ENCODE results near the gene AP3S1.

The AP3S1 gene

DNA sequence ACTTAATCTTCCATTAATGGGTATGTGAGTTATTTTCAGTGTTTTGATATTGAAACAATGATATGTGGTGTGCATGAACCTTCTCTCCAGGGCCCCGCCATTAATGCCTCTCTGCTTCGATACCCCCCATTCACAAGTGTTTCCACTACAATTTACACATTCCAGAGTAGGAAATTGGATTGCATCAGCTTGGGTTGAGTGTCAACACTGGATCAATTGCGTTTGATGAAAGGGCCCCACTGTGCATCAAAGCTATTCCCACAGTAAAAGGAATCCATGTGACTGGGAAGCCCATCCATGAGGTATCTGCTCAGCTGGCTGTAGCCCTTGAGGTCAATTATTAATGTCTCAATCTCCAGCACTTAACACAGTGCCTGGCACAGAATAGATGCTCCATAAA is 102.8 kb downstream of the AP3S1 start:
- no peak for DNase-seq

DNA sequence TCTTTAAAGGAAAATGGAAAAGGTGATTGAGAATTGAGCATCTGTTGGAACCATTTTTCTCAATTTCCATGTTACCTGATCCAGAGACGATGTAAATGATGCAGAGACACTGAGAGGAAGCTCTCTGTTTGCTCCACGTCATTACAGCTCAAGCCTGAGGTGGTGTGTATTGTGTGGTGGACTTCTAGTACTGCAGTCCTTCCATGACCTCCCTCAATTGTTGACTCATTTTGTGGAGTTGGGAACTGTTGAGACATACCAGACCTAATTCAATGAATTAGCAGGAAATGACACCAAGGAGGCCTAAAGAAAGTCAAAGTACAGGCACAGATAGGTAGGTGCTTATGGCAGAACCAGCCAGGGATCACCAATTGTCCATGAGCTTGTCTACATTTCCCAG is 104.9 kb downstream of the AP3S1 start:
- no peak for DNase-seq

DNA sequence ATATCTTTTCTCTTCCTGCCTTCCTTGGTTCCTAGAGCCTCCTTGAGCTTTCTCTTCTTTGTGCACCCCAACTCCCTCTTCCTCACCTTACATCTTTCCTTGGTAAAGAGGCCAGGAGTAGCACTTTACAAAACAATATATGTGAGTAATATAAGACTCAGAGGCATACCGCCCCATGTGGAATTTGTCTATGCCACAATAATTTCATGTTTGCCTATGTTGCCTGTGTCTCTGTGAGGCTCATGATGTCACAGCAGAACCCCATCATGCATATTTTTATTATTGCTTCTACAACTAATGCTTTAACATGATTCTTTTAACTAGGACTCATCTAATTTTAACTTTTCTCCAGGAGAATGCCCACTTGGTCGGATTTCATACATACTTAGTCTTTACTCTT is 105.5 kb downstream of the AP3S1 start:
- no peak for DNase-seq

DNA sequence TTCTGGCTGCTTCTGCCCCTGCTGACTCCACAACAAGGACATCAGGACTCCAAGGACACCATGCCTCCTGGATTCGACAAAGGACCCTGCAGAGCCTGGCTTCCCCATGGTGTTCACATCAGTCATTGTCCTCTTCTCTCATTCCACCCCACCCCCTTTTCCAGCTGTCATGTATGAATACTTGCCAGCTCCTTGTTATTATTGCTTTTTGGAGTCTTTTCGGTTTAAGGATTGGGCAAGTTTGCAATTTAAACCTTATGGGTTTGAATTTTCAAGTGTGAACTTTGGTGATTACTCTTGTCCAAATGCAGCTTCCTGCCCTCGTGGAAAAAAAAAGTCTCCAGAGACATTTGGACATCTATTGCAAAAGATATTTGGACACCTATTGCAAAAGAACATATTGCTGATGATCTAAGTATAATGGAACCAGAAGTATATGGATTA is 106.4 kb downstream of the AP3S1 start:
- DNase-seq = no peak

DNA sequence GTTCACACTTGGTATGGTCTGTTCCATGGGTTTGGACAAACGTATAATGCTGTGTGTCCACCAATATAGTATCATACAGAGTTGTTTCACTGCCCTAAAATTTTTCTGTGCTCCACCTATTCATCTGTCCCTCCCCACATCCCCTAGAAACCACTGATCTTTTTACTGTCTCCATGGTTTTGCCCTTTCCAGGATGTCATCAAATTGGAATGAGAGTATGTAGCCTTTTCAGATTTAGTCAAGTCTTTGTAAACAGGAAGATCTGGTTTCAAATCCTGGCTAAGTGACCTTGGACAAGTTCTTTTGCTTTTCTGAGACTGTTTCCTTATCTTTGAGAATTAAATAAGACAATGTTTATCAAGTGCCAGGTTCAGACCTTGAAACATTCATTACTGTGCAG is 107.4 kb downstream of the AP3S1 start:
- DNase-seq = no peak

DNA sequence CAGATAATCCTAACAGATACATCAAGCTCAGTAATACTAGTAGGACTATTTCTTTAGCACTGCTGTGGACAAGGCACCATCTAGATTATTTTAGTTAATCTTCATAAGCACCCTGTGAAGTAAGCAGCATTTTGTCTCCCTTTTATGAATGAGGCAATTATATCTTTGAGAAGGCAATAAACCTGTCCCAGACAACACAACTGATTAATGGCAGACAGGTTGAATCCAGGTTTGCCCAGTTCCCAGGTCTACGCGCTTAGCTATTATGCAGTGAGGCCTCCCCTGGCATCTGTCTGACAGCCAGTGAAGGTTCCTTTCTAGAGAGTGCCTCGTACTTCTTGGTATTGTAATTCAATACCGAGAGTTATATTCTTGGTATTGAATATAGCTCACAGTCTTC is 110.9 kb downstream of the AP3S1 start:
- no peak for DNase-seq

DNA sequence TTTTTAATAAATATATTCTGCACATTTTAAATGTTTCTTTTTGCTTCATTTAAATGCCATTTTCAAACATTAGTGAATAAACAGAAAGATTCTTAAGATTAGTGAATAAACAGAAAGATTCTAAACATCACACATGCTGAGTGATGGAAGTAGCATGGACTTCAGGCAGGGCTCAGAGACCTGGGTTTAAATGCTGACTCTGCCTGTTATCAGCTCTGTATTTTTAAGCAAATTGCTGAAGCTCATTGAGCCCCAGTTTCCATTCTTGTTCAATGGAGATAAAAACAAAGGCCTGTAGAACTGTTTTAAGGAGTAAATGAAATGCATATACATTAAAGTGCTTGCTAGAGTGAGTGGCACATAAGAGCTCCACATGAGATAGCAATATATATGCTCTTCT is 112.4 kb downstream of the AP3S1 start:
- DNase-seq = no peak

DNA sequence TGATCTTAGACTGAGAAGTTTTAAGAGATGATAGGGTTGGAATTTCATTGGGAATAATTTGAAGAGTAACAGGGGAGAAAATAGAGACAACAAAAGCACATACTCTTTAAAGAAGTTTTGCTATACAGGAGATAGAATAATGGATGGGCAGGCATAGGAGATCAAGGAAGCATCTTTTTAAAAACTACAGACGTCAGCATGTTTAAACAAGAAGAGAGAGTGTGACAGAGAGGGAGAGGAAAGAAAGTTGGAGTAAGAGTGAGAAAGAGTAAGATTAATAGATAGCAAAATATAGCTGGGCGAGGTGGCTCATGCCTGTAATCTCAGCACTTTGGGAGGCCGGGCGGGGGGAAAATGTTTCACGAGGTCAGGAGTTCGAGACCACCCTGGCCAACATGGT is 115.2 kb downstream of the AP3S1 start:
- DNase-seq = no peak

DNA sequence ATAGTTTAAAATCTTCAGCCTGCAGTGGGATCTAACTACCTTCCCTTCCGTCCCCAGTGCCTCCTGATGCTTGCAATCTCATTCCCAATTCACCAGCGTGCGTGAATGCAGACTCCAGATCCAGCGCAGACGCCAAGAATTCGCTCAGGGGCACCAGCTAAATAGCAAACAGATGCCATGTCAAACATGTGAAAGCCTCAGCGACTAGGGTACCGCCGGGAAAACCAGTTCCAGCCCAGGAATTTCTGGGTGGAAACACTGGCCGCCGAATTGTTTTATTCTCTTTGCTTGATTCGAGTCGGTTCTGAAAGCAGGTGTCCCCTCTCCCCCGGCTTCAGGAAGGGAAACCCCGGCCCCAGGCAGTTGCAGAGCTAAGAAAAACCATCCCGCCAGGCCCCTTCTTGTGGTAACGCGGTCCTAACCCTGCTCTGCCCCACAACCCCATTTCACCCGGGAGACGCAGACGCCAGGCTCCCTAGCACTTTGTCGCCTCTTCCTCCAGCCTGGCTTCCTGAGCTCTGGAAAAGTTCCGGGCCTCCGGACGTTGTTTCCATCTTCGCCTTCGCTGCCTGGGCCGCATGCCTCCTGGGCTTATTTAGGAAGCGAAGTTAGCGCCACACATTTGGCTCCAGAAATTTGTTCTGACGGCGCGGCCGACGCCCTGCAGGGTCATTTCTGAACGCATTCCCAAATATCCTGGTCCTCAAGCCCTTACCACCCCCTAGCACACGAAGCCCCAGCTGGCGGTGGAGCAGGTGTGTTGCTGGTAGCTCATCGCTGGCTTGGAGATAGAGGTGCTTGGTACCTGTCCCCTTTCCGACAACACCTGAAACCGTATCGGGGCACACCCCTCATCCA is 119.9 kb downstream of the AP3S1 start:
- no peak for DNase-seq

DNA sequence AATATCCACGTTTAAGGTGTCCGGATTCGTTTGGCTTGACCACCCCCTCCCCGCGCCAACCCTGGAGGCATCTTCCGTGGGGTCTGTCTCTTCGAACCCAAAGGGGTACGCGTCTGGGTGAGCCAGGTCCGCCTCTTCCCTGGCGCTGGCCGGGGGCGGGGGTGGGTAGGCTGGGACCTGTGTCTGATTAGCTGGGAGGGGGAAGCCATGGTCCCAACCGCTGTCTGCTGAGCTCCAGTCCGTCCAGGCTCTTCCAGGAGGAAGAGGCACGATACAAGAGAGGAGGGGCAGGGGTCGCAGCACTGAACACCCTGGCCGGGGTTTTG is 120.5 kb downstream of the AP3S1 start, which contains the start of gene LVRN:
Gene LVRN, plus strand, starts transcription at position 237 of the 326 bp plus-strand sequence. CDS start 143 bp downstream, outside the sequence.
- DNase-seq = no peak

DNA sequence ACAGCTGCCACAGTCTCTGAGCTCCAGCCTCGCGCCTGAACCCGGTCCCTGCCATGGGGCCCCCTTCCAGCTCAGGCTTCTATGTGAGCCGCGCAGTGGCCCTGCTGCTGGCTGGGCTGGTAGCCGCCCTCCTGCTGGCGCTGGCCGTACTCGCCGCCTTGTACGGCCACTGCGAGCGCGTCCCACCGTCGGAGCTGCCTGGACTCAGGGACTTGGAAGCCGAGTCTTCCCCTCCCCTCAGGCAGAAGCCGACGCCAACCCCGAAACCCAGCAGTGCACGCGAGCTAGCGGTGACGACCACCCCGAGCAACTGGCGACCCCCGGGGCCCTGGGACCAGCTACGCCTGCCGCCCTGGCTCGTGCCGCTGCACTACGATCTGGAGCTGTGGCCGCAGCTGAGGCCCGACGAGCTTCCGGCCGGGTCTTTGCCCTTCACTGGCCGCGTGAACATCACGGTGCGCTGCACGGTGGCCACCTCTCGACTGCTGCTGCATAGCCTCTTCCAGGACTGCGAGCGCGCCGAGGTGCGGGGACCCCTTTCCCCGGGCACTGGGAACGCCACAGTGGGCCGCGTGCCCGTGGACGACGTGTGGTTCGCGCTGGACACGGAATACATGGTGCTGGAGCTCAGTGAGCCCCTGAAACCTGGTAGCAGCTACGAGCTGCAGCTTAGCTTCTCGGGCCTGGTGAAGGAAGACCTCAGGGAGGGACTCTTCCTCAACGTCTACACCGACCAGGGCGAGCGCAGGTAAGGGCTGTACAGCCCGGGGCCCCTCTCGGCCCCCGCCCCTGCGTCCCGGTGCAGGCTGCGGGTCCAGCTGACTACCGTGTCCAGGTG is 121.0 kb downstream of the AP3S1 start:
- DNase-seq = no peak

DNA sequence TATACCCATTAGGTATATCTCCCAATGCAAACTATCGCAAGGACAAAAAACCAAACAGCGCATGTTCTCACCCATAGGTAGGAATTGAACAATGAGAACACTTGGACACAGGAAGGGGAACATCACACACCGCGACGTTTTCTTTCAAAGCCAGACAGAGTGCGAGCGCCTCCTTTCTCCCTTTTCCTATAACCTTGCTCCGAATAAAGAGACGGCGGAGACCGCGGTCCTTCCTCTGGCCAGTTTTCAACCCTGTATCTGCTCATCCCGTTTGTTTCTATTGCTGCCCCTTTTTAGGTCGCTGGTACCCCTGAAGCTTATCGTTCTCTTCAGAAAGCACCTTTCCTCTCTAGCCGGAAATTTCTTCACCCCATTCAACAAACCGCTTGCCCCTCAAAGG is 121.8 kb downstream of the AP3S1 start:
- DNase-seq = no peak

All from NCI-H1092 (cell line).